ENCODE measurements around the gene MESP2. TPM values are rescaled to one million over a fixed set of nuclear protein-coding genes. Genes with fewer than 3 reads are reported as not detected.

MESP2 gene
- total RNA-seq: not detected

- Histone ChIP-seq H3K27ac (ENCODE audit: low read depth, low read length) (no peak within 1 kb of the TSS), H3K27me3 (ENCODE audit: control insufficient read depth in 3 of 3, insufficient read depth in 3 of 3, low read length in 3 of 3) (no peaks in the 10 kb centered on the region), H3K9ac (ENCODE audit: low read depth in 1 of 3, low read length in 3 of 3) (peak within 1 kb of the TSS in 2 of 3 donors; percentile 42 to 79), H3K36me3 (ENCODE audit: control insufficient read depth in 3 of 3, insufficient read depth in 3 of 3, low read length in 3 of 3) (no peaks in the 10 kb centered on the region), H3K4me3 (ENCODE audit: low read length in 3 of 3) (peak within 1 kb of the TSS; percentile 38 to 66 (median 60)), H3K4me1 (ENCODE audit: control insufficient read depth in 3 of 3, insufficient read depth in 3 of 3, low read length in 3 of 3) (peaks cover 3 to 11% (median 4%) of the 10 kb centered on the region in 3 donors), H3K9me3 (ENCODE audit: control insufficient read depth in 3 of 3, low read length in 3 of 3) (no peaks in the 10 kb centered on the region)
Observed at GRCh38 chr15:89776274-89777072, at the start of gene MESP2. MESP2 (plus strand) TSS chr15:89776332; CDS start chr15:89776358, 26 bp downstream.

GRCh38 chr15:89728254-89728653, 47.9 kb upstream of the MESP2 start:
- no peak overlapping the region for H3K4me3 ChIP-seq (ENCODE audit: low read length in 3 of 3)
- H3K36me3 ChIP-seq (ENCODE audit: control insufficient read depth in 3 of 3, insufficient read depth in 3 of 3, low read length in 3 of 3): no peaks in the 10 kb centered on the region
- H3K27me3 ChIP-seq (ENCODE audit: control insufficient read depth in 3 of 3, insufficient read depth in 3 of 3, low read length in 3 of 3): peaks cover 0 to 4% (median 0%) of the 10 kb centered on the region in 3 donors
- no peak overlapping the region for H3K9ac ChIP-seq (ENCODE audit: low read depth in 1 of 3, low read length in 3 of 3)
- H3K27ac ChIP-seq (ENCODE audit: low read depth, low read length): no peak overlapping the region
- H3K9me3 ChIP-seq (ENCODE audit: control insufficient read depth in 3 of 3, low read length in 3 of 3): peaks cover 0 to 4% (median 0%) of the 10 kb centered on the region in 3 donors
- peaks cover 2 to 8% (median 6%) of the 10 kb centered on the region in 3 donors for H3K4me1 ChIP-seq (ENCODE audit: control insufficient read depth in 3 of 3, insufficient read depth in 3 of 3, low read length in 3 of 3)

- H3K27me3 ChIP-seq (ENCODE audit: control insufficient read depth in 3 of 3, insufficient read depth in 3 of 3, low read length in 3 of 3): peaks cover 0 to 7% (median 2%) of the 10 kb centered on the region in 3 donors
- no peak overlapping the region for H3K27ac ChIP-seq (ENCODE audit: low read depth, low read length)
- peaks cover 2 to 8% (median 6%) of the 10 kb centered on the region in 3 donors for H3K4me1 ChIP-seq (ENCODE audit: control insufficient read depth in 3 of 3, insufficient read depth in 3 of 3, low read length in 3 of 3)
- H3K4me3 ChIP-seq (ENCODE audit: low read length in 3 of 3): no peak overlapping the region
- H3K9ac ChIP-seq (ENCODE audit: low read depth in 1 of 3, low read length in 3 of 3): no peak overlapping the region
- no peaks in the 10 kb centered on the region for H3K36me3 ChIP-seq (ENCODE audit: control insufficient read depth in 3 of 3, insufficient read depth in 3 of 3, low read length in 3 of 3)
- H3K9me3 ChIP-seq (ENCODE audit: control insufficient read depth in 3 of 3, low read length in 3 of 3): no peaks in the 10 kb centered on the region
Observed at GRCh38 chr15:89731275-89731674, 44.9 kb upstream of the MESP2 start.

GRCh38 chr15:89732451-89733172, 43.5 kb upstream of the MESP2 start:
- Histone ChIP-seq H3K27ac (ENCODE audit: low read depth, low read length) (no peak overlapping the region), H3K9me3 (ENCODE audit: control insufficient read depth in 3 of 3, low read length in 3 of 3) (no peaks in the 10 kb centered on the region), H3K36me3 (ENCODE audit: control insufficient read depth in 3 of 3, insufficient read depth in 3 of 3, low read length in 3 of 3) (no peaks in the 10 kb centered on the region), H3K4me3 (ENCODE audit: low read length in 3 of 3) (no peak overlapping the region), H3K4me1 (ENCODE audit: control insufficient read depth in 3 of 3, insufficient read depth in 3 of 3, low read length in 3 of 3) (peaks cover 2 to 8% (median 6%) of the 10 kb centered on the region in 3 donors), H3K27me3 (ENCODE audit: control insufficient read depth in 3 of 3, insufficient read depth in 3 of 3, low read length in 3 of 3) (peaks cover 0 to 7% (median 2%) of the 10 kb centered on the region in 3 donors), H3K9ac (ENCODE audit: low read depth in 1 of 3, low read length in 3 of 3) (no peak overlapping the region)

- no peak overlapping the region for H3K27ac ChIP-seq (ENCODE audit: low read depth, low read length)
- H3K9me3 ChIP-seq (ENCODE audit: control insufficient read depth in 3 of 3, low read length in 3 of 3): no peaks in the 10 kb centered on the region
- peaks cover 0 to 2% (median 0%) of the 10 kb centered on the region in 3 donors for H3K4me1 ChIP-seq (ENCODE audit: control insufficient read depth in 3 of 3, insufficient read depth in 3 of 3, low read length in 3 of 3)
- H3K9ac ChIP-seq (ENCODE audit: low read depth in 1 of 3, low read length in 3 of 3): no peak overlapping the region
- H3K27me3 ChIP-seq (ENCODE audit: control insufficient read depth in 3 of 3, insufficient read depth in 3 of 3, low read length in 3 of 3): peaks cover 0 to 7% (median 2%) of the 10 kb centered on the region in 3 donors
- H3K36me3 ChIP-seq (ENCODE audit: control insufficient read depth in 3 of 3, insufficient read depth in 3 of 3, low read length in 3 of 3): no peaks in the 10 kb centered on the region
- no peak overlapping the region for H3K4me3 ChIP-seq (ENCODE audit: low read length in 3 of 3)
Observed at GRCh38 chr15:89735773-89736172, 40.4 kb upstream of the MESP2 start.

GRCh38 chr15:89740137-89740536, 36.0 kb upstream of the MESP2 start:
- Histone ChIP-seq H3K27ac (ENCODE audit: low read depth, low read length) (no peak overlapping the region), H3K36me3 (ENCODE audit: control insufficient read depth in 3 of 3, insufficient read depth in 3 of 3, low read length in 3 of 3) (no peaks in the 10 kb centered on the region), H3K9me3 (ENCODE audit: control insufficient read depth in 3 of 3, low read length in 3 of 3) (no peaks in the 10 kb centered on the region)

GRCh38 chr15:89743011-89743410, 33.1 kb upstream of the MESP2 start:
- peaks cover 3 to 22% (median 14%) of the 10 kb centered on the region in 3 donors for H3K27me3 ChIP-seq (ENCODE audit: control insufficient read depth in 3 of 3, insufficient read depth in 3 of 3, low read length in 3 of 3)
- H3K4me3 ChIP-seq (ENCODE audit: low read length in 3 of 3): no peak overlapping the region
- H3K27ac ChIP-seq (ENCODE audit: low read depth, low read length): no peak overlapping the region
- peaks cover 0 to 2% (median 0%) of the 10 kb centered on the region in 3 donors for H3K4me1 ChIP-seq (ENCODE audit: control insufficient read depth in 3 of 3, insufficient read depth in 3 of 3, low read length in 3 of 3)
- H3K9me3 ChIP-seq (ENCODE audit: control insufficient read depth in 3 of 3, low read length in 3 of 3): no peaks in the 10 kb centered on the region
- no peak overlapping the region for H3K9ac ChIP-seq (ENCODE audit: low read depth in 1 of 3, low read length in 3 of 3)
- no peaks in the 10 kb centered on the region for H3K36me3 ChIP-seq (ENCODE audit: control insufficient read depth in 3 of 3, insufficient read depth in 3 of 3, low read length in 3 of 3)

More at GRCh38 chr15:89740137-89740536, 36.0 kb upstream of the MESP2 start:
- no peak overlapping the region for H3K9ac ChIP-seq (ENCODE audit: low read depth in 1 of 3, low read length in 3 of 3)
- H3K4me1 ChIP-seq (ENCODE audit: control insufficient read depth in 3 of 3, insufficient read depth in 3 of 3, low read length in 3 of 3): peaks cover 0 to 2% (median 0%) of the 10 kb centered on the region in 3 donors
- H3K4me3 ChIP-seq (ENCODE audit: low read length in 3 of 3): no peak overlapping the region
- peaks cover 0 to 4% (median 2%) of the 10 kb centered on the region in 3 donors for H3K27me3 ChIP-seq (ENCODE audit: control insufficient read depth in 3 of 3, insufficient read depth in 3 of 3, low read length in 3 of 3)

GRCh38 chr15:89743594-89743993, 32.5 kb upstream of the MESP2 start:
- no peak overlapping the region for H3K4me3 ChIP-seq (ENCODE audit: low read length in 3 of 3)
- no peak overlapping the region for H3K9ac ChIP-seq (ENCODE audit: low read depth in 1 of 3, low read length in 3 of 3)
- H3K36me3 ChIP-seq (ENCODE audit: control insufficient read depth in 3 of 3, insufficient read depth in 3 of 3, low read length in 3 of 3): no peaks in the 10 kb centered on the region
- peaks cover 0 to 2% (median 0%) of the 10 kb centered on the region in 3 donors for H3K4me1 ChIP-seq (ENCODE audit: control insufficient read depth in 3 of 3, insufficient read depth in 3 of 3, low read length in 3 of 3)
- H3K9me3 ChIP-seq (ENCODE audit: control insufficient read depth in 3 of 3, low read length in 3 of 3): no peaks in the 10 kb centered on the region
- H3K27ac ChIP-seq (ENCODE audit: low read depth, low read length): no peak overlapping the region
- peaks cover 3 to 24% (median 14%) of the 10 kb centered on the region in 3 donors for H3K27me3 ChIP-seq (ENCODE audit: control insufficient read depth in 3 of 3, insufficient read depth in 3 of 3, low read length in 3 of 3)

- peaks cover 4 to 12% (median 7%) of the 10 kb centered on the region in 3 donors for H3K4me1 ChIP-seq (ENCODE audit: control insufficient read depth in 3 of 3, insufficient read depth in 3 of 3, low read length in 3 of 3)
- no peak overlapping the region for H3K27ac ChIP-seq (ENCODE audit: low read depth, low read length)
- no peak overlapping the region for H3K9ac ChIP-seq (ENCODE audit: low read depth in 1 of 3, low read length in 3 of 3)
- no peak overlapping the region for H3K4me3 ChIP-seq (ENCODE audit: low read length in 3 of 3)
- H3K9me3 ChIP-seq (ENCODE audit: control insufficient read depth in 3 of 3, low read length in 3 of 3): no peaks in the 10 kb centered on the region
- no peaks in the 10 kb centered on the region for H3K36me3 ChIP-seq (ENCODE audit: control insufficient read depth in 3 of 3, insufficient read depth in 3 of 3, low read length in 3 of 3)
- peaks cover 3 to 24% (median 14%) of the 10 kb centered on the region in 3 donors for H3K27me3 ChIP-seq (ENCODE audit: control insufficient read depth in 3 of 3, insufficient read depth in 3 of 3, low read length in 3 of 3)
Observed at GRCh38 chr15:89745131-89745530, 31.0 kb upstream of the MESP2 start.

- no peaks in the 10 kb centered on the region for H3K9me3 ChIP-seq (ENCODE audit: control insufficient read depth in 3 of 3, low read length in 3 of 3)
- H3K4me3 ChIP-seq (ENCODE audit: low read length in 3 of 3): no peak overlapping the region
- H3K27ac ChIP-seq (ENCODE audit: low read depth, low read length): no peak overlapping the region
- peaks cover 7 to 13% (median 8%) of the 10 kb centered on the region in 3 donors for H3K4me1 ChIP-seq (ENCODE audit: control insufficient read depth in 3 of 3, insufficient read depth in 3 of 3, low read length in 3 of 3)
- H3K27me3 ChIP-seq (ENCODE audit: control insufficient read depth in 3 of 3, insufficient read depth in 3 of 3, low read length in 3 of 3): peaks cover 3 to 24% (median 14%) of the 10 kb centered on the region in 3 donors
- H3K36me3 ChIP-seq (ENCODE audit: control insufficient read depth in 3 of 3, insufficient read depth in 3 of 3, low read length in 3 of 3): no peaks in the 10 kb centered on the region
- no peak overlapping the region for H3K9ac ChIP-seq (ENCODE audit: low read depth in 1 of 3, low read length in 3 of 3)
Observed at GRCh38 chr15:89745768-89746167, 30.4 kb upstream of the MESP2 start.
